Measurements from ENCODE around the gene ELAVL1.

Gene ELAVL1

DNA sequence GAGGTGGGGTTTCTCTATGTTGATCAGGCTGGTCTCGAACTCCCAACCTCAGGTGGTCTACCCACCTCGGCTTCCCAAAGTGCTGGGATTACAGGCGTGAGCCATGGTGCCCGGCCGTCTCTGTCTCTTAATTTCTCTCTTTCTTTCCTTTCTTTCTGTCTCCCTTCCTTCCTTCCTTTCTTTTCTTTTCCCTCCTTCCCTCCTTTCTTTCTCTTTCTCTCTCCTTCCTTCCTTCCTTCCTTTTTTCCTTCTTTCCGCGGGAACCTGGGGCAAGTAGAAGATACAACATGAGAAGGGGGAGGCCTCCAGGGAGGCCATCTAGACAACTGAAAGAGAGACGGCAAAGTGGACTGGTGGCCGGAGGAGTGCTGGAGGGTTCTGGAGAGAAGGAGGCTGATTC lies 15.2 kb upstream of the ELAVL1 start:
- no peak for DNase-seq

DNA sequence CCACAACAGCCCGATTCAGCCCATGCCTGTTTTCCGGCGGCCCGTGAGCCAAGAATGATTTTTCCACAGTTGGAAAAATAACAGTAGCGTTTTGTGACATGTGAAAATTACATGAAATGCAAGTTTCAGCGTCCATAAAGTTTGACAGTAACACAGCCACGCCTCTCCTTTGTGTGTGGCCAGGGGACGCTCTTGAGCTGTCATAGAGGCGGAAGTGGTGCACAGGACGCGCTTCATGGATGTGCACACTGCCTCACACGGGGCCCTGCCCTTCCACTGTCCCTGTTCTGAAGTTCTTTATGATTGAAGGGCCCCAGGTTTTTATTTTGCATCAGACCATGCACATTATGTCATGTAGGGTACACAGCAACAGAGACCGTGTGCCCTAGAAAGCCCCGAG lies 12.4 kb upstream of the ELAVL1 start:
- DNase-seq, result peak; percentile 31

DNA sequence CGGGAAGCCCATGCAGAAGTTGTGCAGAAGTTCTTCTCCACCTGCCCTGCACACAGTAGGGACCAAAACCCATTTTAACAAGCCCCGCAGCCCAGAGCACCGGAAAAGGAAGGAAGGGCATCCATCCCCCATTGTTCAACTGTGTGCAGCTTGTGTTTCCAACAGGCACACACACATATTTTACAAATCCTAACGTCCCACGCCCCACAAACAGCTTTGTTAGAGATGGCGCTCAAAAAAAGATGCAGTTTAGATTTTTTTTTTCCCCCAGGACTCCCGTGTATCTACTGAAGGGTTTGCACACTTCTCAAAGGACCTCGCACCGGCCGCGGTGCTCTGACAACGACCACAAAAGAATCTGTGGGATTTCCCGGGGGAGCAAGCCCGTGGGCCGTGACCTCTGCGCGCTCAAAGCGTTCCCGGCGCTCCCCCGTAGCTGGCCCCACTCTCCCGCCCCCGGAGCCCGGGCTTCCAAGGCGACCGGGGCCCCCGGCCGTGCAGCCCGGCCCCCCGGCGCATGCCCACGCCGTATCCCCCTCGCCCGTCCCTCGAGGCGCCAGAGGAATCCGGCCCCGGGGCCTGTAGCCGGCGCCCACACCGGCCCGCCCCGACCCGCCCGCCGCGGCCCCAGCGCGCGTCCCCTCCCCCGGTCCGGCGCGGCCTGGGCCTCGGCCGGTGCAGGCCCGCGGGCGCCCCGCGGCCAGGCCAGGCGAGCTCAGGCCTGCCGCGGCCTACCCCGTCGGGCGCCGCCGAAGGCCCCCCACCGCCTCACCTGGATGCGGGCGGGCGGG lies 523 bp downstream of the ELAVL1 start:
- DNase-seq, result peak; percentile 8

DNA sequence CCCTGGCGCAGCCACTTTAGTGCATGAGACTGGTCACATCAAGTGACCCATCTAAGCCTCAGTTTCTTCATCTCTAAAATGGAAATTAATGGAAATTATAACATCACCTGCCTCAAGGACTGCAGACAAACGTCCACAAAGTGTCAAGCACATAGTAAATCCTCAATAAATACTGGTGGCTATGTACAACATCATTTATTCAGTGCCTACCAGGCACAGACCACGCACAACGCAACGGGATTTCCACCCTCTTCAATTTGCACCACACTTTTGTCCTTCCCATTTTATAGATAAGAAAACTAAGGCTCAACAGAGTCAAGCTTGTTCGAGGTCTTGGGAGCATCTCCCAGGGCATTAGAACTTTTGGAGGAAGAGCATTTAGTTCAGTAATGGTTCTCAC lies 1.4 kb downstream of the ELAVL1 start:
- DNase-seq, result no peak

DNA sequence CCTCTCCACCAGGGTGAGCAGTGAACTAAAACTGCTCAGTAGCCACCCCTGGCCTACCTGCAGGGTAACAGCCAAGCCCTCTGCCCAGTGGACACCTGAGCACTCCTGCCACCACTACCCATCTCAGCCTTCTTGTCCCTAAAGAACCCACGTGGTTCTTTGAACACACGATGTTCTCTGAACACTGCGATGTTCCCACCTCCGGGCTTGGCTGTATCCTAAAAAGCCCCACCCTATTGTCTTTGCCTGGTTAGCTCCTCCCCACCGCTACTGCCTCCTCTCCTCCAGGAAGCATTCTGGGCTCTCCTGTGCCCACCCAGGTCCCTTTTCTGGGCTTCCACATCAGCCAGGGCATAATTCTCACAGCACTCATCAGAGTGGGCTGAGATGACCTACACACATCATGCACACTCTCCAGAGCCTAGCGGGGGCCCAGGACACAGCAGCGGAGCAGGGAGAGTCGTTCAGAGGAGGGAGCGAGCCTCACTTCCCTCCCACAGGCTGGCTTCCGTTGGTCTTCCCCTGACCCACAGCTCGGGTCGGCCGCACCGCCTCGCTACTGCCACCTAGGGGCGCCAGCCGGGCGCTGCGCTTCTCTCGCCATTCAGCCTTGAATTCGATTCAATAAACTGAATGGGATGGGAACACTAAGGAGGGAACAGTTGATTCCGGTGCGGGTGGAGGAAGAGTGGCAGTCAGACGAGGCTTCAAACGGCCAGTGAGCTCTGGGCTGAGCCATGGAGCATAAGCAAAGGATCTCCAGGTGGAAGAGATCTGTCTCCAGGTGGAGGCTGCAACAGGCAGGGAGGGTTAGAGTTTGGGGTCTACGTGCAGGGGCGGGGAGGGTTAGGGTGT lies 3.2 kb downstream of the ELAVL1 start:
- peak; percentile 75 for DNase-seq

DNA sequence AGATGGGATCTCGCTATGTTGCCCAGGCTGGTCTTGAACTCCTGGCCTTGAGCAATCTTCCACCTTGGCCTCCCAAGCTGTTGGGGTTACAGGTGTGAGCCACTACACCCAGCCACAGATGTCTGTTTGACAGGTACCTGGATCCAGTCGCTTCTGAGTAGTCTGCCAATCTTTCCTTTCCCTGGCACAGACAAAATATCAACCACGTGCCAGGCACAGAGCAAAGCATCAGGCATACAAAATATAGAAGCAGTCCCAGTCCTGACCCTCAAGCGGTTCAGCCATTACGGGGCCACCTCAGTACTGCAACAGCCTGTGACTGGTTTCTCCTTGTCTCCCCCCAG lies 3.8 kb downstream of the ELAVL1 start:
- no peak for DNase-seq

DNA sequence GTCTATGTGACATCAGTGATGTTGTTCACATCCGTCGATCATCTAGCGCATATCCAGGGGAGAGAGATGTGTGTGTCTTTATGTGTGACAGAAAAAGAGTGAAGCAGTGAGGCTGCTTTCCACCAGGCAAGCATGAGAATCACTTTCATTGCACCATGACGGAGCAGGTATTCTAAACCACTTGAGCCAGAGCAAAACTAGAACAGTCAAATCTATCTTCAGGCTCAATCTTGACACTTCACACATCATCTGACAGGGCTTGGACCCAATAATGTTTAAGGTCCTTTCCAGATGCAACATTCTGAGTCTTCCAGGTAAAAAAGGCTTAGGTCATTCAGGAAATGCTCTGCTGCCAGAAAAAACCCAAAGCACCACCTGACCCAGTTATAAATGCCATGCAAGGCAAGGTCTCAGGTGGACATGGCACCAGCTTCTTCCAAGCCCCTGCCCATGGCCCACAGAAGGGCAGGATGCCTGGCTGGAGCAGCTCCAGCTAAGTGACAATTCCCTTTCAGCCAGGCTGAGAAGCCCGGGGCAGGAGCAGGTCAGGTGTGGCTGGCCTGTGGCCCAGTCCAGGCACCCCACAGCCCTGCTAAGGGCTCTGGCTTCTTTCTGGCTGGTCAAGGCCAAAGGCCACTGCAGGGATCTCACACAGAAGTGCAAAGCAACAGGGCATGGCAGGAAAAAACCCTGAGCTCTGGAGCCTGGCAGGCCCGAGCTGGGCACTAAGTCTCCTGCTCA lies 5.0 kb downstream of the ELAVL1 start:
- DNase-seq, result no peak

DNA sequence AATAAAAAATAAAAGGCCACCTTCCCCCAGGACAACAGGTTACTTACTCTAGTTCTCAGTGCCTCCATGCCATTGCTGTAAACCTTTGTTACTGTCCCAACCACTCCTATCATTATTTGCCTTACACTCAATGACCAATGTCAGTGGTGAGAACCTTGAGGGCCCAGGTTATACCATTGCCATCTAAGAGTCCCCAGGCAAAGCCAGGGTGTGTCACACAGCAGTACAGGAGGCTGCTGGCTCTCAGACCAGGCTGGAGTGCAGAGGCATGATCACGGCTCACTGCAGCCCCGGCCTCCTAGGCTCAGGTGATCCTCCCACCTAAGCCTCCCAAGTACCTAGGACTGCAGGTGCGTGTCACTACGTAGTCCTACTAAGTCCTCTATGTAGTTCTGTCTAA lies 6.1 kb downstream of the ELAVL1 start:
- DNase-seq, result no peak

DNA sequence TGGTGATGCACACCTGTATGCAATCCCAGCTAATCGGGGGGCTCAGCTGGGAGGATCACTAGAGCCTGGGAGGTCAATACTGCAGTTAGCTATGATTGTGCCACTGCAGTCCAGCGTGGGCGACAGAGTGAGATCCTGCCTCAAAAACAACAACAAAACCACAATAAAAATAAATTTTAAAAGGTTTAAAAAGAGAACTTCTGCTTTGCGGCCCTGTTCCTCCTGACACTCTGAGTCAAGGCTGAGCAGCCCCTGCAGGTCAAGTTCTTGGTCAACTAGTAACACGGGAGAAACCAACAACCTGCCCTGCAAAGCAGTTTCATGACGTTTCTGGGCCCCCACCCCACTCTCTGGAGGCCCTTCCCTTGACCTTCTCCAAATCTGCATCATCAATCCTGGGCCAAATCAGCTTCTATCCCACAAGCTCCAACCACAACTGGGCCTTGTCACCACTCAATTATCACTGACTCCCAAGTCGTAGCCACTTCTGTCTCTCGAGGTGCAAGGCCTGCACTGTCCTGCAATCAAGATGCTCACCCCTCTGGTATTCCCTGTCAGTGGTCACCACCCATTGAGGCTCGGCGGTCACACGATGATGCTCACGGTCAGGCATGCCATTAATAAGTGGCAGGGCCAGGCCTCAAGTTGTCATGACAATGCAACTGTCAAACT lies 7.5 kb downstream of the ELAVL1 start:
- DNase-seq, result no peak

DNA sequence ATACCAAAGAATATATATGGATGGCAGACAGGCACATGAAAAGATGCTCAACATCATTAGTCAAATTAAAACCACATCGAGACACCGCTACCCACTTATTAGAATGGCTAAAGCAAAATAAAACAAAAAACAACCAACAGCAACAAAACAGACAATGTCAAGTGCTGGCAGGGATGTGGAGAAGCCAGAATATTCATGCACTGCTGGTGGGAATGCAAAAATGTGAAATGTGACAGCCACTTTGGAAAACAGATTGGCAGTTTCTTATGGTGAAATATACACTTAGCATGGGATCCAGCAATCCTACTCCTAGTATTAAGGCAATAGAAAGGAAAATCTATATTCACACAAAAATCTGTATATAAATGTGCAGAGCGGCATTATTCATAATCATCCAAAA lies 8.6 kb downstream of the ELAVL1 start:
- DNase-seq, result no peak

DNA sequence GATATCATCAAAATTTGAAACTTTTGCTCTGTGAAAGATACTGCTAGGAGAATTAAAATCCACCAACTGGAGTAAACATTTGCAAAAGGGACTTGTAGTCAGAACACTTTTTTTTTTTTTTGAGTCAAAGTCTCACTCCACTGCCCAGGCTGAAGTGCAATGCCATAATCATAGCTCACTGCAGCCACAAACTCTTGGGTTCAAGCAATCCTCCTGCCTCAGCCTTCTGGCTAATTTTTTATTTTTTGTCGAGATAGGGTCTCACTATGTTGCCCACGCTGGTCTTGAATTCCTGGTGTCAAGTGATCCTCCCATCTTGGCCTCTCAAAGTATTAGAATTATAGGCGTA lies 9.7 kb downstream of the ELAVL1 start:
- DNase-seq, result no peak

DNA sequence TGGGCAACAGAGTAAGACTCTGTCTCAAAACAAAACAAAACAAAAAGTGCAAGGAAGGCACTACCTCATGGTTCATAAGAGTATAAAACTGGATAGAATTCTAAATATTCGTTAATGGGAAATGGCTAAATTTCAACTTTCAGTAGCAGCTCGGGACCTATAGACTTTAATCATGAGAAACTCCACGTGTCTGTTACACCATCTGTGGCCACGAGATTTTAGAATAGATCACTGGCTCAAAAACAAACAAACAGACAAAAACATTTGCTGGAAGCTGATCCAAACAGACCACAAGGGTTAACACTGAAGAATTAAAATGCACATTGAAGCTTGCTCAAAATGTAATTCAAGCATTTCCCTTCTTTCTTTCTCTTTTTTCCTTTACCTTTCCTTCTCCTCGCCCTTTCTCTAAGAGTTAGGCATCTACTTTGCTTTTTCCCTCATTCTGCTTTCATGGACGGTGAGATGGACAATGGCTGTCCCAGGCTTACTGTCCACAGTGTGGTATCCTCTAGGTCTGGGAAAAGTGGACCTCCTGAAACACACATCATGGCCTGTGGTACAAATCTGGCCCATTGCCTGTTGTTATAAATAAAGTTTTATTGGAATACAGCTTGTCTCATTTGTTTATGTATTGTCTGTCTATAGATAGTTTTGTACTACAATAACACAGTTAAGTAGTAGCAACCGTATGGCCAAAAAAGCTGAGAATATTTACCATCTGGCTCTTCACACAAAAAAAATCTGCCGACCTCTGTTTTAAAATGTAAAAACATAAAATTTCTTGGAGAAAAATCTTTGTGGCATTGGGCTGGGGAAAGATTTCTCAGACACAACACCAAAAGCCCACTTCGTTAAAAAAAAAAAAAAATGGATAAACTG lies 10.3 kb downstream of the ELAVL1 start:
- DNase-seq, result no peak

DNA sequence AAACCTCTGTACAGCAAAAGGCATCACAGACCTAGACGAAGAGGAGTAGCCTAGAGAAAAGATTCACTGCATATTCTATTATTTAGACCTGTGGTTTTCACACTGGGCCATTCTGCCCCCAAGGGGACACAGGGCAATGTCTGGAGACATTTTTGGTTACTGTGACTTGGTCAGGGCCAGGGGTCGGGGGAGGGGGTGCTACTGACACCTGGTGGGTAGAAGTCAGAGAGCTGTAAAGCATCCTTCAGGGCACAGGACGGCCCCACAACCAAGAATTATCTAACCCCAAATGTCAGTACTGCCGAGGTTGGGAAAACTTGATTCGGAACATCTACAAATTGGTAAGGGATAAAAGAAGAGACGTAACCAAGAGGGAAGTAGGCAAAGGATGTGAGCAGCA lies 11.3 kb downstream of the ELAVL1 start:
- DNase-seq, result no peak

DNA sequence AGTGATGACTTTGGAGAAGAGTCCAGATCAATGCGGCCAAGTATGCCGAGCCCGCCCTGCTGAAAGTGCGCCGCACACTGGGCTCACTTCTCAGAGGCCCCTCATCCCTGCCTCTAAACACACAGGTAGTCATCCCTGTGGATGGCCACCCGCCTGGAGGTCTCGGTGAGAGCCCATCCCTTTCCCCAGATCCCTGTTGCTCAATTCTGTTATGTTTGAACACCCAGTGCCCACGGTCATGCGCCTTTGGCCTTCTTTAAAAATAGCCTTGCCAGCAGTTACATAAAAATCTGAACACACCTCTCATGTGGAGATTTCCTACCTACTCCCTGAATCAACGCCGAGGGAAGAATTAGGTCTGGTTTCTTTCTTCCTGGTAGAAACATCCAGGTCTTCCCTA lies 11.9 kb downstream of the ELAVL1 start:
- DNase-seq, result no peak

DNA sequence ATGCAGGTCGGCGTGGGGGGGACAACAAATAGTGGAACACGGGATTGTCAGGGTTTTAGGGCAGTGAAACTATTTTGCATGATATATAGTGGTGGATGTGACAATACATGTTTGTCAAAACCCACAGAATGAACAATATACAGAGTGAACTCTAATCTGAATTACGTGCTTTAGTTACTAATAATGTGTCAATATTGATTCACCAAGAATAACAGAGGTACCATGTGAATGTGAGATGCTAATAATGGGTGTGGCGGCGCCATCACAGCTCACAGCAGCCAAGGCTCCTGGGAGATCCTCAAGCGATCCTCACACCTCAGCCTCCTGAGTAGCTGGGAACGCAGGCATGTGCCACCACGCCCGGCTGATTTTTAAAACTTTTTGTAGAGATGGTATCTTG lies 12.9 kb downstream of the ELAVL1 start:
- DNase-seq, result no peak

DNA sequence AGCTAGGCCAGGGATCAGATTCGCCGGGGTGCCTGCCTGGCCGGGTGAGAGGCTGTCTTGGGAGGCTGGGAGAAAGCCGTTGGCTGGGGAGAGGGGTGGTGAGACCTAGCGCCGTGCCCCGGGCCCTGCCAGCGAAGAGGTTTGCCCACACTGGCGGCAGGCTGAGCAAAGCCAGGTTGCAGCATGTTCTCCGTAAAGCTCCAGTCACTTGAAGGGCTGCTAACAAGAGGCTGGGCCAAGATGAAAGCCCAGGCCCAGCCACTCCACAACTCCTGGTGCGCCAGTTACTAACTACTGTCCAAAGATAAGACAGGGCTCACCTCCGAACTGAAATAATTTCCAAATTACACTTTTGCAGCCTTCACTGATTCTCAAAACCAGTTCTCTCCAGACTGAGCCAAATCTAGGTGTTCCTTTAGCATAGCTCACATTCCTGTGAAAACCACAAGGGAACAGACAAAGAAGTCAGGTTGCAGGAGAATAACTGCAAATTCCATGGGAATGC lies 16.3 kb downstream of the ELAVL1 start:
- no peak for DNase-seq

DNA sequence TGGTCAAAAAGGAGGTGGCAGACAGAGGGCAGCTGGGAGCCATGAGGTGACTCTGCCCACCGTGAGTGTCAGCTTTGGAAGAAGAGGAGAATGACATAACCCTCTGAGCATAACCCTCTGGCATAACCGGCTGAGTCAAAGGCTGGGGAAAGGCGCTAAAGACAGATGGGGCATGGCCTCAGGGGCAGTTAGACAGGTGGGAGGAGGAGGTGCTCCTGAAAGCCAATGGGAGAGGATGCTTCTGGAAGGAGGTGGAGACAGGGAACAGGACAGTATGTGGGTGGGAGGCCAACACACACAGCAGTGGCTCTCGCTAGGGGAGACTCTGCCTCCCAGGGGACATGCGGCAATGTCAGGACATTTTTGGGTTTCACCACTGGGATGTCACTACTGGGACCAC lies 17.1 kb downstream of the ELAVL1 start:
- DNase-seq, result no peak

DNA sequence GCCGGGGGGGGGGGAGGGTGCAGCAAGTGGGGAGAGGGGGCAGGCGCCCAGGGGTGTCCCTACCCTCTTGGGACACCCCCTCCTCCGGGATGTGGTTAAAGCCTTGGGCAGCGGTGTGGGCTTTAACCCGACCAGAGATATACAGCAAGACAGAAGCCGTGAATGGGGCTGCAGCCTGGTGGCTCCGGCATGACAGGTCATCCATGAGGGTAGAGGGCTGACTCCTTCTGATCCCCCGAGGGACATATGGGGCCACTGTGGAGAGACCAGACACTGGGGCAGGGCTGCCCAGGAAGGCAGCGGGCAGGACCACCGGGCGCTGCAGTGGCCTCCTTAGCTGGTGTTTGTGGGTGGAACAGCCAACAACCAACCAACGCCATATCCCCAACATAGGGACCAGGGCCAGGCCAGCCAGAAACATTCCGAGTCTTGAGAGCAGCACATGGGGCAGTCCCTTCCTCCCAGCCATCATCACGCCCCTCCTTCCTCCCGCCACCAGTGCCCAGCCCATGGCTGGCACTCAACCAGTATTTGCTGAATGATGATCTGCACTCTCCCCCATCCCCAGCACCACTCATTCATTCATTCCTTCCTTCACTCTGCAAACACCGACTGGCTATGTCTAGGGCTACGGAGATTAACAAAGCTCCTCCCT lies 18.2 kb downstream of the ELAVL1 start:
- DNase-seq, result no peak

DNA sequence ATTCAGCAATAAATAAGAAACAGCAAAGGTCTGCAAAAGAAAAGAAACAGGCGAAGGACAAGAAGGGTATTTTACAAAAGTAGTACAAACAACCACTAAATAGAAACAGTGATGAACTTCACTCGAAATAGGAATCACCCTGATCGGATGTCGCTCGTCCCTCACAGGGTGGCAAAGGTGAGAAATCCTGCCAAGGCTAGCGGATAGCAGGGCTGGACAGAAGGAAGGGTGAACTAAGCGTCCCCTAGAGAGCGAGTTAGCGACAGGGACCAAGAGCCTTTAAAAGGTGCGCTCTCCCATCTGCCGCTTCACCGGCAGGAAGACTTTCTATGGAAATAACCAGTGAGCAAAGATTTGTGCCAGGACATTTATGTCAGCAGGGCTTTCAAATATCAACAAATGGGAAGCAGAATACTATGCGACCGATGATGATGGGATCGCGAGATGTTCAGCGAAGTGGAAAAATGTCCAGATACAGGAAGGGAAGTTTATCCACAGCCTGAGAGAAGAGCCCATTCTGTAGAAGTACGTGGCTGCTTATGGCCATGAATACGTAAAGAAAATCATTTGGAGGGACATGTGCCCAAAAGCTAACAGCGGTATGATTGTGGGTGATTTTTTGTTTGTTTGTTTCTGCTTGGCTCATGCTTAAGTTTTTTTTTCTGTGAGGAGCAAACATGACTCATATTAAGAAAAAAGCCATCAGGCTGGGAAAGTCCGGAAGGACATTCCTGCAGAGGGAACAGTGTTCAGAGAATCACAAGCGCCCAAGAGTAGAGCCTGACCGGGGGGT lies 18.9 kb downstream of the ELAVL1 start:
- DNase-seq, result no peak

DNA sequence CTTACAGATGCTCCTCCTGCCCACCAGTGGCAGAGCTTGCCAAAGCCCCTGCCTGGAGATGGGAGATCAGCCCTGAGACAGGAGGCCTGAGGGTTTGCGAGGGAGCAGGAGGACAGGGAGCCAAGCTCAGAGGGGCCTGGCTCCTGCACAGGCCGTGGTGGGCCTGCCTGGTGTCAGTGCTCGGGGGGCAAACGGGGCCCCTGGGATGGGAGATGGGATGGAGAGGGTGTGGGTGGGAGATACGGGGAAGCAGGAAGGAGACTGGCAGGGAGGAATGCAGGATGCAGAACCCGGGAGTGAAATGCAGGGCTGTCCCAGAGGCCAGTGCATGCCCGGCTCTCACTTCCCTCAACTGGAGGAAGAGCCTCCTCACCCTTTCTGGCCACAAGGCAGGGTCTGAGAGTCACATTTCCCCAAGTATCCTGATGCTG lies 19.9 kb downstream of the ELAVL1 start:
- DNase-seq, result no peak

Data from CD4-positive, alpha-beta T cell treated with Interferon gamma for 1 hour (primary cell).